ENCODE data around the gene SSC5D. TPM values are rescaled to one million over a fixed set of nuclear protein-coding genes. Genes with fewer than 3 reads are reported as not detected.

The SSC5D gene
- total RNA-seq, 1 experiment from 2014 or later: 1.5 TPM

- H2AFZ ChIP-seq (ENCODE audit: low read depth, low read length, poor library complexity, severe bottlenecking): no peak overlapping the region
- BruUV-seq (replicated peaks): no TSS peak
- H3K36me3 ChIP-seq (ENCODE audit: control insufficient read depth in 1 of 2, insufficient read depth in 2 of 2, low read length in 2 of 2): no peaks in the 10 kb centered on the region
- H4K20me1 ChIP-seq (ENCODE audit: insufficient read depth): no peaks in the 10 kb centered on the region
- H3K27ac ChIP-seq (ENCODE audit: low read depth, low read length): no peak overlapping the region
- H3K4me3 ChIP-seq (replicated peaks in 1 of 2; ENCODE audit: low read depth in 1 of 2, low read length in 2 of 2): no peak overlapping the region
- no peak for DNase-seq (ENCODE audit: low read depth, low spot score)
- ATAC-seq: no peak
- H3K4me1 ChIP-seq (ENCODE audit: control insufficient read depth in 1 of 2, insufficient read depth in 2 of 2, low read length in 2 of 2): peaks cover 19 to 32% of the 10 kb centered on the region in 2 experiments
- ChIA-PET POLR2A (no interaction called here), RAD21 (ENCODE audit: low non-redundant PET in 1 of 2, low total read pairs in 2 of 2, uncharacterized antibody in 2 of 2, unreplicated experiment in 2 of 2) (no interaction called here), CTCF (no interaction called here)
- intact Hi-C loops (cut with micrococcal nuclease): no loop called here
- TF ChIP-seq, protein P1, sequence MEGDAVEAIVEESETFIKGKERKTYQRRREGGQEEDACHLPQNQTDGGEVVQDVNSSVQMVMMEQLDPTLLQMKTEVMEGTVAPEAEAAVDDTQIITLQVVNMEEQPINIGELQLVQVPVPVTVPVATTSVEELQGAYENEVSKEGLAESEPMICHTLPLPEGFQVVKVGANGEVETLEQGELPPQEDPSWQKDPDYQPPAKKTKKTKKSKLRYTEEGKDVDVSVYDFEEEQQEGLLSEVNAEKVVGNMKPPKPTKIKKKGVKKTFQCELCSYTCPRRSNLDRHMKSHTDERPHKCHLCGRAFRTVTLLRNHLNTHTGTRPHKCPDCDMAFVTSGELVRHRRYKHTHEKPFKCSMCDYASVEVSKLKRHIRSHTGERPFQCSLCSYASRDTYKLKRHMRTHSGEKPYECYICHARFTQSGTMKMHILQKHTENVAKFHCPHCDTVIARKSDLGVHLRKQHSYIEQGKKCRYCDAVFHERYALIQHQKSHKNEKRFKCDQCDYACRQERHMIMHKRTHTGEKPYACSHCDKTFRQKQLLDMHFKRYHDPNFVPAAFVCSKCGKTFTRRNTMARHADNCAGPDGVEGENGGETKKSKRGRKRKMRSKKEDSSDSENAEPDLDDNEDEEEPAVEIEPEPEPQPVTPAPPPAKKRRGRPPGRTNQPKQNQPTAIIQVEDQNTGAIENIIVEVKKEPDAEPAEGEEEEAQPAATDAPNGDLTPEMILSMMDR (IDR thresholded peaks at IDR 0.05 in 2 of 3, conservative IDR thresholded peaks at IDR 0.05 in 1 of 3; ENCODE audit: borderline replicate concordance in 1 of 3, insufficient read depth in 1 of 3, low read depth in 2 of 3, low read length in 2 of 3): no peak
- TF ChIP-seq ZBTB33 (IDR thresholded peaks at IDR 0.05; ENCODE audit: extremely low read depth, insufficient replicate concordance, low read length) (no peak), TCF7L2 (IDR thresholded peaks at IDR 0.05; ENCODE audit: borderline replicate concordance, extremely low read depth, insufficient read depth, insufficient read length) (no peak), EZH2phosphoT487 (IDR thresholded peaks at IDR 0.05; ENCODE audit: borderline replicate concordance) (no peak), RAD21 (IDR thresholded peaks at IDR 0.05; ENCODE audit: low read depth) (no peak), FOSL1 (IDR thresholded peaks at IDR 0.05; ENCODE audit: low read depth) (no peak)
- TF ChIP-seq, protein P2, sequence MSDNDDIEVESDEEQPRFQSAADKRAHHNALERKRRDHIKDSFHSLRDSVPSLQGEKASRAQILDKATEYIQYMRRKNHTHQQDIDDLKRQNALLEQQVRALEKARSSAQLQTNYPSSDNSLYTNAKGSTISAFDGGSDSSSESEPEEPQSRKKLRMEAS (IDR thresholded peaks at IDR 0.05): no peak
- H3K79me2 ChIP-seq (ENCODE audit: insufficient read depth, low read length): no peaks in the 10 kb centered on the region
- H3K9me2 ChIP-seq (ENCODE audit: insufficient read depth): no peaks in the 10 kb centered on the region
- no peak overlapping the region for H3K9ac ChIP-seq (ENCODE audit: low read length)
- H3K4me2 ChIP-seq (ENCODE audit: low read length): no peak overlapping the region
- H3K27me3 ChIP-seq (ENCODE audit: insufficient read depth, low read length): no peaks in the 10 kb centered on the region
- no peaks in the 10 kb centered on the region for H3K9me3 ChIP-seq (ENCODE audit: control insufficient read depth in 1 of 2, insufficient read depth in 1 of 2, low read depth in 1 of 2, low read length in 2 of 2)
Observed at GRCh38 chr19:55542292-55542855, 54.1 kb downstream of the SSC5D start.
